OCI-LY7 (cell line): Measurements from ENCODE around the gene PDE10A. TPM values are rescaled to one million over a fixed set of nuclear protein-coding genes. Genes with fewer than 3 reads are reported as not detected.
"Not testable (repeated sequence)": the region's sequence is repeated elsewhere in the genome, so short reads cannot be mapped to it uniquely, and the experiment has no call there.

Source experiments
- BruUV-seq: library from RNA; stranded (reverse); fragments of 400-500 nt; replicated peaks from 2 replicates; lab custom pipeline; 2021; lab: Mats Ljungman, UMichigan
- CTCF ChIA-PET: fragments of 300-600 bp; sonication (Branson Sonifier 250); formaldehyde crosslinking; loops from one replicate; lab custom pipeline; 2022; ENCODE audit warnings: antibody characterized with exemption; ENCODE audit not compliant: unreplicated experiment; lab: Charles Lee
- POLR2A ChIA-PET: fragments of 300-600 bp; sonication (Branson Sonifier 250); formaldehyde crosslinking; loops from one replicate; lab custom pipeline; 2022; ENCODE audit warnings: antibody characterized with exemption; lab: Charles Lee
- DNase-seq: peaks from one replicate; pipeline ENCODE4 v3.0.0-alpha.2; 2015; ENCODE audit warnings: low spot score
- H2AFZ ChIP-seq: fragments of 200-600 bp; sonication (generic), shearing (Covaris generic); 2 replicates; pipeline ENCODE4 v1.6.1; 2014; ENCODE audit warnings: mild to moderate bottlenecking, antibody characterized with exemption, low read length, moderate library complexity
- H3K27ac ChIP-seq: fragments of 200-600 bp; sonication (generic); 2 replicates; pipeline ENCODE4 v1.5.1; 2014; ENCODE audit warnings: mixed run types, low read depth, mild to moderate bottlenecking, moderate library complexity, low read length, inconsistent platforms; ENCODE audit not compliant: poor library complexity, severe bottlenecking
- H3K36me3 ChIP-seq: fragments of 200-600 bp; sonication (generic); 2 replicates; pipeline ENCODE4 v1.6.1; 2014; ENCODE audit warnings: mild to moderate bottlenecking, antibody characterized with exemption, low read length, moderate library complexity, mixed read lengths; ENCODE audit not compliant: insufficient read depth
- H3K4me1 ChIP-seq: fragments of 200-600 bp; sonication (generic); 2 replicates; pipeline ENCODE4 v1.5.1; 2014; ENCODE audit warnings: mild to moderate bottlenecking, low read length; ENCODE audit not compliant: insufficient read depth, poor library complexity, severe bottlenecking
- H3K4me2 ChIP-seq: fragments of 200-600 bp; sonication (generic); 2 replicates; pipeline ENCODE4 v1.6.1; 2014; ENCODE audit warnings: mild to moderate bottlenecking, low read length
- H3K4me3 ChIP-seq: fragments of 200-600 bp; sonication (generic); 2 replicates; pipeline ENCODE4 v1.5.1; 2014; ENCODE audit warnings: mild to moderate bottlenecking, low read depth, low read length; ENCODE audit not compliant: poor library complexity, severe bottlenecking
- H3K79me2 ChIP-seq: fragments of 200-600 bp; sonication (generic); 2 replicates; pipeline ENCODE4 v1.6.1; 2016; ENCODE audit warnings: low read depth, mild to moderate bottlenecking, low read length, moderate library complexity, mixed read lengths; ENCODE audit not compliant: insufficient read depth
- H3K9me2 ChIP-seq: fragments of 200-600 bp; sonication (generic); 2 replicates; pipeline ENCODE4 v1.6.1; 2016; ENCODE audit warnings: mild to moderate bottlenecking, low read length, mixed read lengths; ENCODE audit not compliant: insufficient read depth
- H3K9me3 ChIP-seq: fragments of 200-600 bp; sonication (generic); 2 replicates; pipeline ENCODE4 v1.6.1; 2014; ENCODE audit warnings: mild to moderate bottlenecking, mixed run types, low read length, mixed read lengths
- H4K20me1 ChIP-seq: fragments of 200-600 bp; sonication (generic); 2 replicates; pipeline ENCODE4 v1.6.1; 2014; ENCODE audit warnings: mild to moderate bottlenecking, antibody characterized with exemption, low read length, moderate library complexity, mixed read lengths; ENCODE audit not compliant: insufficient read depth
- EZH2phosphoT487 ChIP-seq: fragments of 200-600 bp; sonication (generic); IDR thresholded peaks from 2 replicates; pipeline ENCODE4 v1.6.1; 2018; ENCODE audit warnings: low read depth, borderline replicate concordance, mild to moderate bottlenecking, mixed run types, antibody characterized with exemption, low read length, moderate library complexity, mixed read lengths
- intact Hi-C: fragments of 100-400 bp; cut with micrococcal nuclease; formaldehyde crosslinking; loops from one replicate; pipeline ENCODE4 v1.10.0; 2022; ENCODE audit not compliant: unreplicated experiment
- total RNA-seq, 2 experiments: library from RNA; depleted of rRNA in 1 of 2; stranded (reverse); fragments of >200 nt in 1 of 2; shearing (Covaris generic) in 1 of 2; gene quantifications; 2 replicates each; pipeline ENCODE4 v1.2.3, GENCODE V29; 2014 to 2022
- TF ChIP-seq, protein P1 (sequence below): fragments of 200-600 bp; sonication (generic); conservative IDR thresholded peaks from 2 replicates; pipeline ENCODE4 v1.5.1; 2014; ENCODE audit warnings: mild to moderate bottlenecking, antibody characterized with exemption, low read length, moderate library complexity, mixed read lengths

PDE10A gene
- total RNA-seq, 2 experiments from 2014 or later: not detected

DNA sequence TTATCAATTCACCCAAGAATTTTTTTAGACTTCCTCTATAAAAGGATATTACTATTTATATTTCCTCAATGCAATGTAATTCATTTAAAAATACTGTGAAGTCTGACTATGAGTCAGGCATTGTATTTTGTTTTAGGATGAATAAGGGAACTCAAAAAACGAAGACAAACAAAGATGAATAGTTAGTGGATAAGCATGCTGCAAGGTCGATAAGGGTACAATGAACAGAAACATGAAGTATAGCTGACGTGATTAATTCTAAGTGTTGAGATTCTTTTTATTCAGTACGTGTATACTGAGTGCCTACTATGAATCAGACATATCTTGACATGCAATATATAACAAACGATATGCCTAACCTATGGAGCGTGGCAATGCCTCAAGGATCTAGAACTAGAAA is 105.4 kb downstream of the PDE10A start:
- Histone ChIP-seq H3K4me1 (no peaks in the 10 kb centered on the region), H2AFZ (no peak overlapping the region), H3K9me3 (no peaks in the 10 kb centered on the region), H4K20me1 (no peaks in the 10 kb centered on the region), H3K4me3 (no peak overlapping the region), H3K9me2 (no peaks in the 10 kb centered on the region), H3K36me3 (no peaks in the 10 kb centered on the region), H3K79me2 (no peaks in the 10 kb centered on the region), H3K4me2 (no peak overlapping the region), H3K27ac (no peak overlapping the region)
- POLR2A ChIA-PET: no interaction called here
- BruUV-seq: no TSS peak
- DNase-seq: no peak
- CTCF ChIA-PET: no interaction called here
- TF ChIP-seq, protein P1, sequence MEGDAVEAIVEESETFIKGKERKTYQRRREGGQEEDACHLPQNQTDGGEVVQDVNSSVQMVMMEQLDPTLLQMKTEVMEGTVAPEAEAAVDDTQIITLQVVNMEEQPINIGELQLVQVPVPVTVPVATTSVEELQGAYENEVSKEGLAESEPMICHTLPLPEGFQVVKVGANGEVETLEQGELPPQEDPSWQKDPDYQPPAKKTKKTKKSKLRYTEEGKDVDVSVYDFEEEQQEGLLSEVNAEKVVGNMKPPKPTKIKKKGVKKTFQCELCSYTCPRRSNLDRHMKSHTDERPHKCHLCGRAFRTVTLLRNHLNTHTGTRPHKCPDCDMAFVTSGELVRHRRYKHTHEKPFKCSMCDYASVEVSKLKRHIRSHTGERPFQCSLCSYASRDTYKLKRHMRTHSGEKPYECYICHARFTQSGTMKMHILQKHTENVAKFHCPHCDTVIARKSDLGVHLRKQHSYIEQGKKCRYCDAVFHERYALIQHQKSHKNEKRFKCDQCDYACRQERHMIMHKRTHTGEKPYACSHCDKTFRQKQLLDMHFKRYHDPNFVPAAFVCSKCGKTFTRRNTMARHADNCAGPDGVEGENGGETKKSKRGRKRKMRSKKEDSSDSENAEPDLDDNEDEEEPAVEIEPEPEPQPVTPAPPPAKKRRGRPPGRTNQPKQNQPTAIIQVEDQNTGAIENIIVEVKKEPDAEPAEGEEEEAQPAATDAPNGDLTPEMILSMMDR: no peak
- no peak for TF ChIP-seq EZH2phosphoT487
- intact Hi-C loops: no loop called here

DNA sequence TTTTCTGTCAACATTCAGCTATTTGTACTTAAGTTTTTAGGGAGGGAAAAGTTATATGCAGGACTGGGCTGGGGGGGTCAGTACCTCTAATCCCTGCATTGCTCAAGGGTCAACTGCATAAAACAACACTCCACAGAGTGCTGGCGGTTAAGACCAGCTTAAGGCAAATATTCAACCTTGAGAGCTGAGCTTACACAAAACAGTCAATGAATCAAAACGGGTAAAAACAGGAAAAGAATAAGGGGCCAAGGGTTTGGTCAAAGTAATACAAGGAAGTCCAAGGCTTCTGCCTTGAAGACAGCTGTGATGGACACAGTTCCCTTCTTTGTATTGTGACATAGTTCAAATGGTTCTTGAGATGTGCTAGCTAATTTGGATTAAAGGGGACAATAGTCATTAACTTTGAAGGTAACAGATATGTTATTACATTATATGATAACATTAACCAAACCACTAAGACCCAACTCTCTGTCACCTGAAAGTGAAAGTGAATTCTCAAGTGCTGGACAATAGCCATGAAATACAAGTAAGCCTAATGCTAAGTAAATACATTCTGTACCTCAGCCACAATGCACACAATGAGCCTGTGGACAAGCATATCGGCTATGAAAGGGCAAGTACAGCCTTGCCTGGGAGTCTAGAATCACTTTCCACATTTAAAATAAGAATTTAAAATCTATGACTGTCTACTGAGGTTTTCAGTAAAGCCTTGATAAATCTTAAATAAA is 106.8 kb downstream of the PDE10A start:
- no peaks in the 10 kb centered on the region for H3K4me1 ChIP-seq
- intact Hi-C loops: no loop called here
- no TSS peak for BruUV-seq
- H3K36me3 ChIP-seq: no peaks in the 10 kb centered on the region
- H3K4me2 ChIP-seq: no peak overlapping the region
- CTCF ChIA-PET: no interaction called here
- TF ChIP-seq, protein P1: no peak
- TF ChIP-seq EZH2phosphoT487: no peak
- no peaks in the 10 kb centered on the region for H3K9me3 ChIP-seq
- H4K20me1 ChIP-seq: no peaks in the 10 kb centered on the region
- H3K79me2 ChIP-seq: no peaks in the 10 kb centered on the region
- H3K27ac ChIP-seq: no peak overlapping the region
- DNase-seq: no peak
- H3K4me3 ChIP-seq: no peak overlapping the region
- H2AFZ ChIP-seq: no peak overlapping the region
- H3K9me2 ChIP-seq: no peaks in the 10 kb centered on the region
- POLR2A ChIA-PET: interaction anchor here (0.7 kb wide), 1 partner anchor 250 kb away, joined by 3 read pairs; no protein-coding TSS in a partner anchor

DNA sequence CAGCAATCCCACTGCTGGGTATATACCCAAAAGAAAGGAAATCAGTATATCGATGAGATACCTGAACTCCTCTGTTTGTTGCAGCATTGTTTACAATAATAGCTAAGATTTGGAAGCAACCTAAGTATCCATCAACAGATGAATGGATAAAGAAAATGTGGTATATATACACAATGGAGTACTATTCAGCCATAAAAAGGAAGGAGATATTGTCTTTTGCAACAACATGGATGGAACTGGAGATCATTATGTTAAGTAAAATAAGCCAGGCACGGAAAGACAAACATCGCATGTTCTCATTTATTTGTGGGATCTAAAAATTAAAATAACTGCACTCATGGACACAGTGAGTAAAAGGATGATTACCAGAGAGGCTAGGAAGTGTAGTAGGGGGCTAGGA is 108.4 kb downstream of the PDE10A start:
- H3K79me2 ChIP-seq, H3K9me2 ChIP-seq, DNase-seq, H3K4me1 ChIP-seq, H2AFZ ChIP-seq, BruUV-seq, H3K36me3 ChIP-seq, CTCF ChIA-PET, H3K4me3 ChIP-seq, intact Hi-C loops, H3K4me2 ChIP-seq, H3K27ac ChIP-seq, H3K9me3 ChIP-seq, H4K20me1 ChIP-seq: not testable (repeated sequence)
- POLR2A ChIA-PET: interaction anchor here (1.1 kb wide), 1 partner anchor 87 kb away, joined by 3 read pairs; no protein-coding TSS in a partner anchor
